OCI-LY1 (cell line): ENCODE measurements around the gene OR52J3.

Experiments
- H2AFZ ChIP-seq: fragments of 200-600 bp; sonication (generic), shearing (Covaris generic); 2 replicates; pipeline ENCODE4 v1.6.0; 2014; ENCODE audit warnings: antibody characterized with exemption, mild to moderate bottlenecking, low read length
- H3F3A ChIP-seq: fragments of 200-600 bp; sonication (generic), shearing (Covaris generic); 2 replicates; pipeline ENCODE4 v1.6.0; 2014; ENCODE audit warnings: mild to moderate bottlenecking, antibody characterized with exemption, low read length, moderate library complexity; ENCODE audit not compliant: insufficient read depth
- H3K27ac ChIP-seq: fragments of 200-600 bp; sonication (generic); 2 replicates; pipeline ENCODE4 v1.5.1; 2014; ENCODE audit warnings: low read length, mixed run types, mild to moderate bottlenecking, low read depth; ENCODE audit not compliant: poor library complexity, severe bottlenecking
- H3K27me3 ChIP-seq: fragments of 200-600 bp; sonication (generic); 2 replicates; pipeline ENCODE4 v1.6.0; 2014; ENCODE audit warnings: antibody characterized with exemption, mild to moderate bottlenecking, low read length, moderate library complexity; ENCODE audit not compliant: insufficient read depth
- H3K36me3 ChIP-seq: fragments of 200-600 bp; sonication (generic); 2 replicates; pipeline ENCODE4 v1.6.1; 2014; ENCODE audit warnings: mild to moderate bottlenecking, antibody characterized with exemption, low read length, moderate library complexity, mixed read lengths; ENCODE audit not compliant: insufficient read depth
- H3K4me1 ChIP-seq: fragments of 200-600 bp; sonication (generic); 2 replicates; pipeline ENCODE4 v1.5.1; 2014; ENCODE audit warnings: mild to moderate bottlenecking, low read length, moderate library complexity; ENCODE audit not compliant: insufficient read depth, severe bottlenecking
- H3K4me2 ChIP-seq: fragments of 200-600 bp; sonication (generic), shearing (Covaris generic); 2 replicates; pipeline ENCODE4 v1.6.1; 2014; ENCODE audit warnings: low read length
- H3K4me3 ChIP-seq: fragments of 200-600 bp; sonication (generic); 2 replicates; pipeline ENCODE4 v1.5.1; 2014; ENCODE audit warnings: low read length, low read depth, mild to moderate bottlenecking, mixed read lengths; ENCODE audit not compliant: poor library complexity, severe bottlenecking
- H3K79me2 ChIP-seq: fragments of 200-600 bp; shearing (Covaris generic); 2 replicates; pipeline ENCODE4 v1.6.1; 2016; ENCODE audit warnings: mixed run types, low read length, mixed read lengths; ENCODE audit not compliant: insufficient read depth
- H3K9ac ChIP-seq: fragments of 200-600 bp; sonication (generic), shearing (Covaris generic); 2 replicates; pipeline ENCODE4 v1.6.1; 2014; ENCODE audit warnings: mild to moderate bottlenecking, low read length, mixed read lengths
- H3K9me2 ChIP-seq: fragments of 200-600 bp; sonication (generic), shearing (Covaris generic); 2 replicates; pipeline ENCODE4 v1.6.1; 2014; ENCODE audit warnings: low read depth, mild to moderate bottlenecking, low read length, mixed read lengths
- H3K9me3 ChIP-seq: fragments of 200-600 bp; shearing (Covaris generic); 2 replicates; pipeline ENCODE4 v1.6.1; 2014; ENCODE audit warnings: low read length, mixed read lengths
- H4K20me1 ChIP-seq: fragments of 200-600 bp; sonication (generic), shearing (Covaris generic); 2 replicates; pipeline ENCODE4 v1.6.0; 2016; ENCODE audit warnings: mild to moderate bottlenecking, low read length; ENCODE audit not compliant: insufficient read depth
- CTCF ChIP-seq: fragments of 200-600 bp; sonication (generic), shearing (Covaris generic); IDR thresholded peaks from 2 replicates; pipeline ENCODE4 v1.5.1; 2017; ENCODE audit warnings: mild to moderate bottlenecking, antibody characterized with exemption, low read length, moderate library complexity, mixed read lengths
- EZH2 ChIP-seq: fragments of 200-600 bp; sonication (generic), shearing (Covaris generic); IDR thresholded peaks from 2 replicates; pipeline ENCODE4 v1.8.0; 2017; ENCODE audit warnings: borderline replicate concordance, mixed run types, mild to moderate bottlenecking, antibody characterized with exemption, low read length, moderate library complexity, mixed read lengths

OR52J3 gene

DNA sequence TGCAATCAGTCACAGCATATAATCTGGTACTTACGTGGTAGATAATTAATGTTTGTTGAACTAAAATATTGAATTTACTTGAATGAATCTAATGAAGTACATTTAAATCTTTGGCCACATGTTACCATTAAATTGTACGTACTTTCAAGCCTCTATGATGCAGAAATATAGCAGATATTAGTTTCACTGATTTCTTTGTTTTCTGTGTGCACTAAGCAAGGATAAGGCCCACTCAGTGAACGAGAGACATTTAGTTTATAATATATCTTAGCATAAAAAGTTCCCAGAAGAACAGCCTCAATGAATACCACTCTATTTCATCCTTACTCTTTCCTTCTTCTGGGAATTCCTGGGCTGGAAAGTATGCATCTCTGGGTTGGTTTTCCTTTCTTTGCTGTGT, 22.9 kb downstream of the OR52J3 start, which contains the start of gene OR52E1:
Gene OR52E1, plus strand, starts transcription at position 301 of the 400 bp plus-strand sequence.
- no peak within 1 kb of the TSS for H2AFZ ChIP-seq
- no peak for TF ChIP-seq CTCF
- H3K4me2 ChIP-seq = no peak within 1 kb of the TSS

GRCh38 chr11:5071799-5072198, 25.5 kb downstream of the OR52J3 start:
- no peak overlapping the region for H2AFZ ChIP-seq
- H4K20me1 ChIP-seq = no peaks in the 10 kb centered on the region
- no peaks in the 10 kb centered on the region for H3K9me3 ChIP-seq
- H3K27ac ChIP-seq = no peak overlapping the region
- H3K36me3 ChIP-seq = no peaks in the 10 kb centered on the region
- TF ChIP-seq EZH2 = no peak
- no peak for TF ChIP-seq CTCF
- no peaks in the 10 kb centered on the region for H3K27me3 ChIP-seq
- no peaks in the 10 kb centered on the region for H3K79me2 ChIP-seq
- H3K4me3 ChIP-seq = no peak overlapping the region
- H3K9me2 ChIP-seq = no peaks in the 10 kb centered on the region
- no peak overlapping the region for H3K9ac ChIP-seq
- no peak overlapping the region for H3K4me2 ChIP-seq
- no peaks in the 10 kb centered on the region for H3F3A ChIP-seq
- no peaks in the 10 kb centered on the region for H3K4me1 ChIP-seq

More for the DNA sequence above, 22.9 kb downstream of the OR52J3 start, which contains the start of gene OR52E1:
- Histone ChIP-seq H4K20me1 (no peaks in the 10 kb centered on the region), H3K4me1 (no peaks in the 10 kb centered on the region), H3K79me2 (no peaks in the 10 kb centered on the region), H3K27me3 (no peaks in the 10 kb centered on the region), H3K36me3 (no peaks in the 10 kb centered on the region), H3K9me2 (no peaks in the 10 kb centered on the region), H3K9me3 (no peaks in the 10 kb centered on the region), H3K4me3 (no peak within 1 kb of the TSS), H3F3A (no peaks in the 10 kb centered on the region), H3K27ac (no peak within 1 kb of the TSS), H3K9ac (no peak within 1 kb of the TSS)

- no peak overlapping the region for H3K9ac ChIP-seq
- no peaks in the 10 kb centered on the region for H4K20me1 ChIP-seq
- H3K79me2 ChIP-seq = no peaks in the 10 kb centered on the region
- no peak overlapping the region for H3K27ac ChIP-seq
- H2AFZ ChIP-seq = no peak overlapping the region
- H3K9me2 ChIP-seq = no peaks in the 10 kb centered on the region
- H3K36me3 ChIP-seq = no peaks in the 10 kb centered on the region
- no peaks in the 10 kb centered on the region for H3K9me3 ChIP-seq
- TF ChIP-seq EZH2 = no peak
- no peak for TF ChIP-seq CTCF
- H3K4me2 ChIP-seq = no peak overlapping the region
- no peaks in the 10 kb centered on the region for H3K4me1 ChIP-seq
- H3K27me3 ChIP-seq = no peaks in the 10 kb centered on the region
- no peaks in the 10 kb centered on the region for H3F3A ChIP-seq
- no peak overlapping the region for H3K4me3 ChIP-seq
Measured at GRCh38 chr11:5081405-5081804, 35.1 kb downstream of the OR52J3 start.
